GM21723 (cell line): Measurements from ENCODE around the gene HASPIN.
"Not testable (repeated sequence)": the region's sequence is repeated elsewhere in the genome, so short reads cannot be mapped to it uniquely, and the experiment has no call there.

ENCODE experiments used
- ATAC-seq: cut with Tn5 transposase; IDR thresholded peaks from one replicate; pipeline ENCODE4 v1.9.1; 2021; ENCODE audit warnings: mild to moderate bottlenecking, moderate library complexity; ENCODE audit not compliant: unreplicated experiment

Gene HASPIN

GRCh38 chr17:3734911-3735276 is 11.2 kb downstream of the HASPIN start:
- ATAC-seq, result not testable (repeated sequence)

GRCh38 chr17:3735515-3735914 is 11.8 kb downstream of the HASPIN start:
- ATAC-seq, result no peak

- no peak for ATAC-seq
These were observed 15.0 kb downstream of the HASPIN start for GRCh38 chr17:3738562-3739295.

- no peak for ATAC-seq
These were observed 15.9 kb downstream of the HASPIN start for GRCh38 chr17:3739422-3740124.

- no peak for ATAC-seq
These were observed 16.9 kb downstream of the HASPIN start for GRCh38 chr17:3740611-3741073.

GRCh38 chr17:3744014-3744413 is 20.3 kb downstream of the HASPIN start:
- no peak for ATAC-seq

GRCh38 chr17:3745071-3745470 is 21.4 kb downstream of the HASPIN start:
- no peak for ATAC-seq

GRCh38 chr17:3747805-3748204 is 24.1 kb downstream of the HASPIN start:
- no peak for ATAC-seq

- no peak for ATAC-seq
These were observed 24.9 kb downstream of the HASPIN start for GRCh38 chr17:3748576-3748975.

- ATAC-seq, result no peak
These were observed 26.6 kb downstream of the HASPIN start for GRCh38 chr17:3750296-3750695.

GRCh38 chr17:3750926-3751325 is 27.2 kb downstream of the HASPIN start:
- no peak for ATAC-seq

GRCh38 chr17:3751836-3752235 is 28.1 kb downstream of the HASPIN start:
- no peak for ATAC-seq

- ATAC-seq, result no peak
These were observed 29.9 kb downstream of the HASPIN start for GRCh38 chr17:3753624-3754023.

- no peak for ATAC-seq
These were observed 30.4 kb downstream of the HASPIN start for GRCh38 chr17:3754066-3754457.

- ATAC-seq, result no peak
These were observed 31.0 kb downstream of the HASPIN start for GRCh38 chr17:3754458-3755334.

- no peak for ATAC-seq
These were observed 31.8 kb downstream of the HASPIN start for GRCh38 chr17:3755335-3756030.

GRCh38 chr17:3759597-3760216 is 36.0 kb downstream of the HASPIN start:
- ATAC-seq, result no peak

- no peak for ATAC-seq
These were observed 37.6 kb downstream of the HASPIN start for GRCh38 chr17:3761036-3761917.

- no peak for ATAC-seq
These were observed 38.2 kb downstream of the HASPIN start for GRCh38 chr17:3761918-3762380.
